GOT3 (cell line): ENCODE measurements around the gene ARRDC5.
"Not testable (repeated sequence)": the region's sequence is repeated elsewhere in the genome, so short reads cannot be mapped to it uniquely, and the experiment has no call there.

Experiments
- DNase-seq: peaks from one replicate; lab custom pipeline; 2025; ENCODE audit warnings: mixed read lengths; lab: John Stamatoyannopoulos, UW

ARRDC5 gene

DNA sequence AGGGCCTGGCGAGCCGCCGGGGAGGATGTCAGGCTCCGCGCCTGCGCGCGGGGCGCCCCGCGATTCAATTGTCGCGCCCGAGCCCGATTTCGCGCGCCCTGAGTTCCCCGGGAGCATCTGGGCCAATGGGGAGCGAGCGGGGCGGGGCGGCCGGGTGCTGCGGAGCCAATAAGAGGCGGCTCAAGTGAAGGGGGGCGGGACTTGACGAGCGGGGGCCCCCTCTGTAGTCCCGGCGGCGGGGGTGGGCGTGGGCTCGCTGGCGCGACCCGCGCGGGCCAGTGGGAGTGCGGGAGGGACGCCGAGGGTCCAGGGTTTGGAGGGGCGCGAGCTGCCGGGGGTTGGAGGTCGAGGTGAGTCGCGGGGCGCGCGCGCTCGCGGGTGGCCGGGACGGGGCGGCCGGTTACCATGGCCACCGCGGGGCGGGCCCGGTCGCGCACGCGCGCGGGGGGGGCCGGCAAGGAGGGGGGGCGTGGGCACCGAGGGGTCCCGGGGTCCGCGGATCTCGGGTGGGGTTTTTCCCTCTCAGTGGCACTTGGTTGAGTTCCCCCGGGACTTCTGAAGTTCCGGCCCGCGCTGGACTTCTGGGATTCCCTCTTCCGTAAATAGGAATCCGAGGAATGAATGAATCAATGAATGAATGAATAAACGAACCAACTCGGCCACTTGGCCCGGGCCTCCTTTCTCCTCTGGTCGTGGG, 7.3 kb upstream of the ARRDC5 start:
- peak; percentile 65 for DNase-seq

DNA sequence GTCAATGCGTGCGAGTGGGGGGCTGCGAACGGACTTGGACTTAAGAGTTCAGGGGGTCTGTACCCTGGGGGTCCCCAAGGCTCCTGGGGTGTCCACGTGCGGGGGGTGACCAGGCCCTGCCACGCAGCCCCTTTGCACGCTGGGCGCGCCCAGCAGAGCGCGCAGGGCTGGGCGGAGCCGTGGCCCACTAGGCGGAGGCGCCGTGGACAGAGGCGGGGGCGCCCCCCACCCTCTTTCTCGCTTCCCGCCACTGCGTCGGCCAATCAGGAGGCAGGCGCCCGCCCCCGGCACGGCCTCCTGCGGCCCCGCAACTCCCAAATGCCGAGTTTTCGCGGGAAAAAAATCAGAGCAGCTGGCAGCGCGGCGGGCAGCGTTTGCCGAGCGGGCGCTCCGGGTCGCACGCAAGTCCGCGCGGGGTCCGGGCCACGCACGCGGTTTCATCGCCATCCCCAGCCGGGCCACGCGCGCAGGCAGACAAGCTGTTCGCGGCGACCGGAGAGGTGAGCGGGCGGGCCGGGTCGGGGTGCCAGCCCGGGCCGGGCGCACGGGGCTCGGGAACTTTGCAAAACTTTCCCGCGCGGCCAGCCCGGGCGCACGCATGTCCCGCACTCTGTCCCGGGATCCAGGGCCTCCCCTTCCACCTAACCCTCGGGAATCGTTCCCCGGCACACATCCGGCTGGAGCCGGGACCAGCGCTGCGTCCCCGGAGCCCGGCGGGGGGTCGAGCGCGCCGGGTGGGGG, 6.6 kb upstream of the ARRDC5 start, which contains the start of gene UHRF1:
Gene UHRF1, plus strand, starts transcription at position 346 of the 741 bp plus-strand sequence. CDS start 1,385 bp downstream, outside the sequence.
- DNase-seq: no peak

DNA sequence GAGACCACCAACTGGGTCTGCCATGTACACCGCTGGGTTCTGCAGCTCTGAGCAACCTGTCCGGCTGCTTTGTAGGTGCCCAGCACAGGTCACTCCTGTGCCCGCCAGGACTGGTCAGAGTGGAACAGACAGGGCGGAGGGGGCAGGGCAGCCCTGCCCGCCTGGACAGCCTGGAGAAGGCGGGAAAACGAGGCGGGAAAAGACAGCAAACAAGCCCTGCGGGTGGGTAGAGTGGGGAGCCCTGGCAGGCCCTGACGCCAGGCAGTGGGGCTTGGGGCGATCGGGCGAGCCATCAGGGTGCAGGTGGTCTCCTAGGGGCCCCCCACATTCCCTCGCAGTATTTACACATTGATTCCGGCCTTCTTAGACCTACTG, 6.1 kb upstream of the ARRDC5 start:
- DNase-seq: no peak

DNA sequence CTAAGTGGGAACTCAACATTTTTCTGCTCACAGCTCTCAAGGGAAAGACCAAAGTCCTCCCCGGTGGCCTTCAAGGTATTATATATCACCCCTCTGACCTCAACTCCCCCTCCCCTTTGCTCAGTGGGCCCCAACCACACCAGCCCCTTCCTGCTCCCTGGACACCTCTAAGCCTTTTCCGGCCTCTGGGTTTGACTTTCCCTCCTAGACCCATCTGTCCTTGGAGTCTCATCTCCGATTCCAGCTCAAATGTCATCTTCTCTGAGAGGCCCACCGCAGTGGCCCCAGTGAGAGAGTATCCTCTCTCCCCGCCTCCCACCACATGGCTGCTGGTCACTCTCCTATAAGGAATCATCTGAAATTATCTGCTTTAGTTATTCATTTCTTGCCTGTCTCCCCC, 5.7 kb upstream of the ARRDC5 start:
- DNase-seq: no peak

DNA sequence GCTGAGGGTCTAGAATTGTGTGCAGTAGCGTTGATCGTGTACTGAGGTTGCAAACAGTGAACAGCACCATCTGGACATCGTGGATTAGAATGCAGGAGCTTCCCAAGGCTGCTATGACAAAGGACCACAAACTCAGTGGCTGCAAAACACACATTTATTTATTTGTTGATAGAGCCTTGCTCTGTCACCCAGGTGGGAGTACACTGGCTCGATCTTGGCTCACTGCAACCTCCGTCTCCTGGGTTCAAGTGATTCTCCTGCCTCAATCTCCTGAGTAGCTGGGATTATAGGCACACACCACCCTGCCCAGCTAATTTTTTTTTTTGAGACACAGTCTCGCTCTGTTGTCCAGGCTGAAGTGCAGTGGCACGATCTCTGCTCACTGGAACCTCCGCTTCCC, 4.3 kb upstream of the ARRDC5 start:
- no peak for DNase-seq

DNA sequence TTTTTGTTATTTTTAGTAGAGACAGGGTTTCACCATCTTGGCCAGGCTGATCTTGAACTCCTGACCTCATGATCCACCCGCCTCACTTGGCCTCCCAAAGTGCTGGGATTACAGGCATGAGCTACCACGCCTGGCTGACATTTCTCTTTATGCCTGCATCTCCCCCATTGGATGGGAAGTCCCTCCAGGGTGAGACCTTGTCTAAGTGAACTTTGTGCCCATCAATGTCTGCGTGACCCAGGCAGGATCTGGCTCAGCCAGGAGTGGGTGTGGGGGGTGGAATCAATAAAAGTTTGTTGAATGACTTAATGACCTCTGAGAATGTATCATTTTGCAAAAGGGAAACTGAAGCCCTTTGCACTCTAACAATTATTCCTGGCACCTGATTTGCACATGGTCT, 1.8 kb upstream of the ARRDC5 start:
- no peak for DNase-seq

DNA sequence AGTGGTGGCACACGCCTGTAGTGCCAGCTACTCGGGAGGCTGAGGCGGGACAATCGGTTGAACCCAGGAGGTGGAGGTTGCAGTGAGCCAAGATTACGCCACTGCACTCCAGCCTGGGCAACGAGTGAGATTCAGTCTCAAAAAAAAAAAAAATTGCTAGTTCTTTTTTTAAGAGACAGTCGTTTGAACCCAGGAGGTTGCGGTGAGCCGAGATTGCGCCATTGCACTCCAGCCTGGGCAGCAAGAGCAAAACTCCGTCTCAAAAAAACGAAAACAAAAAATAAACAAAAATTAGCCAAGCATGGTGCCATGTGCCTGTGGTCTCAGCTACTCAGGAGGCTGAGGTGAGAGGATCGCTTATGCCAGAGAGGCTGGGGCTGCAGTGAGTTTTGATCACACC, 1.8 kb downstream of the ARRDC5 start:
- not testable (repeated sequence) for DNase-seq

DNA sequence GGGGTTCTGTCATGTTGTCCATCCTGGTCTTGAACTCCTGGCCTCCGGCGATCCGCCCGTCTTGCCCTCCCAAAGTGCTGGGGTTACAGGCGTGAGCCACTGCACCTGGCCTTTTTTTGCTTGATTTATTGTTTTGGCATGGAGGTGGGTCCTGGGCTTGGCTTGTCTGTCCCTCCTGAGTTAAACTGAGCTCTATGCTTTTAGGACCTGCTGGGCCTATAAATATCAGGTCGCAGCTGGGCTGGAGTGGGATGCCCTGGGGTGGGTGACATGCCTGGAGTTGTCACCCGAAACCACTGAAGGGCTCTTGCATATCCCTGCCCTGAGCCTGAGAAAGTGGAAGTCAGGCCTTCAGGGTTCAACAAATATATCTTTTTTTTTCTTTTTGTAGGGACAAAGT, 5.5 kb downstream of the ARRDC5 start:
- DNase-seq: no peak

DNA sequence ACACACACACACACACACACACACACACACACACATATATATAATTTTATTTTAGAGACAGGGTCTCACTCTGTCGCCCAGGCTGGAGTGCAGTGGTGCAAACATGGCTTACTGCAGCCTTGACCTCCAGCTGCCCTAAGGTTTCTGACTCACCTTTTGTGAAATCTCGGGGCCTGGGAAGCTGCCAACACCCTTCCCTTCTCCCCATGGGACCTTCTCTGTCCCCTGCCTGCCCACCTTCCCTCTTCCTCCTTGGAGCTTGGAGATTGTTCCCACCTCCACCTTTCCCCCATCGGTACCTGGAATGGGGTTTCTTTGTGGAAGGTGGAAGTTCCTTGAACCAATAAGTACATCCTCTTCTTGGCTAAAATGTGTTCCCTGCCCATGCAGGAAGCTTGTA, 6.3 kb downstream of the ARRDC5 start:
- no peak for DNase-seq

DNA sequence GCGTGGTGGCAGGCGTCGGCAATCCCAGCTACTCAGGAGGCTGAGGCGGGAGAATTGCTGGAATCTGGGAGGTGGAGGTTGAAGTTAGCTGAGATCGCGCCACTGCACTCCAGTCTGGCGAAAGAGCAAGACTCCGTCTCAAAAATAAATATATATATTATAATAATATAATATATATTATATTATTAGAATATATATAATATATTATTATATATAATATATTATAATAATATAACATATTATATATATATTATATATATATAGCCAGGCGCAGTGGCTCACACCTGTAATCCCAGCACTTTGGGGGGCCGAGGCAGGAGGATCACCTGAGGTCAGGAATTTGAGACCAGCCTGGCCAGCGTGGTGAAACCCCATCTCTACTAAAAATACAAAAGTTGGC, 9.7 kb downstream of the ARRDC5 start:
- not testable (repeated sequence) for DNase-seq

DNA sequence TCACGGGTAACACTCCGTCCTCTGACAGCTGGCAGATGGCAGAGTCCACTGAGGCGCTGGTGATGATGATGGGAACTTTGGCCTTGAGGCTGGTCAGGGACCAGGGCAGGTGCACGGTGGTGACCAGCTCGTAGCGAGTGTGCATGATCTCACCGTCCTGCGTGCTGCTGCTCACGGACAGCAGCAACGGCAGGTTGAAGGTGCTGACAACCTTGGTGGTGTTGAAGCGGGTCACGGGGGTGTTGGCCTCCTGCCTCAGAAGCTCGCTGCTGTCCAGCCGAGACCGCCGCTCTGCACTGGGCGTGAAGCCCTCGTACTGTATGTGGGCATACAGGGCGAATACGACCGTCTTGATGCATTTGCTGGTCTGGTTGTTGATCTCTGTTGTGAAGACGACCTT, 11.6 kb downstream of the ARRDC5 start:
- no peak for DNase-seq

DNA sequence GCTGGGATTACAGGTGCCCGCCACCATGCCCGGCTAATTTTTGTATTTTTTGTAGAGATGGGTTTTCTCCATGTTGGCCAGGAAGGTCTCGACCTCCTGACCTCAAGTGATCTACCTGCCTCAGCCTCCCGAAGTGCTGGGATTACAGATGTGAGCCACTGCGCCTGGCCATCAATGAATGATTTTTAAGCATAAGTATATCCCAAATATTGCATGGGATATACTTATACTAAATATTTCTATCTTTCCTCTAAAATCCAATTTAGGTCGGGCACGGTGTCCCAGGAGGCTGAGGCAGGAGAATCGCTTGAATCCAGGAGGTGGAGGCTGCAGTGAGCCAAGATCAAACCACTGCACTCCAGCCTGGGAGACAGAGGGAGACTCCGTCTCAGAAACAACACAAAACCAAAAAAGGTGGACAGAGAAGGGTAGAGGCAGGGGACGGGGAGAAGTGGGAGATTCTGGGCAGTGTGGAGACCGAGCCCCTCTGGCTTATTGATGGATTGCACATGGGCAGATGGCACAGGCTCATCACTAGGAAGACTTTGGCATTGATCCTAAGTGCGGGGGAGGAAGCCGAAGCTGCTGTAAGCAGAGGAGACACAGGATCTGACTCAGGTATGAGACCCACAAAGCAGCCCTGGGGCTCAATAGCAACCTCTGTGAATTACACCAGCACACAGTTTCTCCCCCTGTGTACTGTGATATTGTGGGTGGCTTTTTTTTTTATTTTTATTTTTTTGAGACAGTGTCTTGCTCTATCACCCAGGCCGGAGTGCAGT, 13.5 kb downstream of the ARRDC5 start:
- no peak for DNase-seq

DNA sequence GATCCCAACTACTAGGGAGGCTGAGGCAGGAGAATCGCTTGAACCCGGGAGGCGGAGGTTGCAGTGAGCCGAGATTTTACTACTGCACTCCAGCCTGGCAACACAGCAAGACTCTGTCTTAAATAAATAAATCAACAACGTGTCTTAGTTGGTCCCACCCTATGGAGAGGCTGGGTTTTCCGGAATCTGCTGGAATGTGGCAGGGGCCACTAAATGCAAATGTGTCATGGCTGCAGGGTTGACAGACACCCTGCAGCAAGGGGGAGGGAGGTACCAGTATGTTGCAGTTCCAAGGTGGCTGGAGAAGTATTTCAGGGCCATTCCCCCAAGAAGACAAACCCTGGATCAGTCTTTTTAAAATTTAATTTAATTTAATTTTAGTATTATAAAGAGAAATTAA, 14.9 kb downstream of the ARRDC5 start:
- DNase-seq: not testable (repeated sequence)

DNA sequence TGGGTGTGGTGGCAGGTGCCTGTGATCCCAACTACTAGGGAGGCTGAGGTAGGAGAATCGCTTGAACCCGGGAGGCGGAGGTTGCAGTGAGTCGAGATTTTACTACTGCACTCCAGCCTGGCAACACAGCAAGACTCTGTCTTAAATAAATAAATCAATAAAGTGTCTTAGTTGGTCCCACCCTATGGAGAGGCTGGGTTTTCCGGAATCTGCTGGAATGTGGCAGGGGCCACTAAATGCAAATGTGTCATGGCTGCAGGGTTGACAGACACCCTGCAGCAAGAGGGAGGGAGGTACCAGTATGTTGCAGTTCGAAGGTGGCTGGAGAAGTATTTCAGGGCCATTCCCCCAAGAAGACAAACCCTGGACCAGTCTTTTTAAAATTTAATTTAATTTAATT, 17.7 kb downstream of the ARRDC5 start:
- DNase-seq: not testable (repeated sequence)

DNA sequence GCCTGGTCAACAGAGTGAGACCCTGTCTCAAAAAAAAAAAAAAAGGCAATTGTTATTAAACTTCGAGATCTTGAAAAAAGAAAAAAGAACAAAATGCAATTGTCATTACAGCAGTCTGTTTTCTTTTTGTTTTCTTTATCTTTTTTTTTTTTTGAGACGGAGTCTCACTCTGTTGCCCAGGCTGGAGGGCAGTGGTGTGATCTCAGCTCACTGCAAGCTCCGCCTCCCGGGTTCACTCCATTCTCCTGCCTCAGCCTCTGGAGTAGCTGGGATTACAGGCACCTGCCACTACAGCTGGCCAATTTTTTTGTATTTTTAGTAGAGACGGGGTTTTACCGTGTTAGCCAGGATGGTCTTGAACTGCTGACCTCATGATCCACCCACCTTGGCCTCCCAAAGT, 19.8 kb downstream of the ARRDC5 start:
- not testable (repeated sequence) for DNase-seq

DNA sequence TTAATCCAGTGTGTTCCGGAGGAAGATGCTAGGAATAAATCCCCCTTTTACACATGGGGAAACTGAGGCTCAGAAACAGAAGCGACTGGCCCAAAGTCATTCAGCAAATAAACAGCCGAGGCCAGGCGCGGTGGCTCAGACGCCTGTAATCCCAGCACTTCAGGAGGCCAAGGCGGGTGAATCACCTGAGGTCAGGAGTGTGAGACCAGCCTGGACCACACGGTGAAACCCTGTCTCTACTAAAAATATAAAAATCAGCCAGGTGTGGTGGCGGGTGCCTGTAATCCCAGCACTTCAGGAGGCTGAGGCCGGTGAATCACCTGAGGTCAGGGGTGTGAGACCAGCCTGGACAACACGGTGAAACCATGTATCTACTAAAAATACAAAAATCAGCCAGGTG, 23.7 kb downstream of the ARRDC5 start:
- no peak for DNase-seq

DNA sequence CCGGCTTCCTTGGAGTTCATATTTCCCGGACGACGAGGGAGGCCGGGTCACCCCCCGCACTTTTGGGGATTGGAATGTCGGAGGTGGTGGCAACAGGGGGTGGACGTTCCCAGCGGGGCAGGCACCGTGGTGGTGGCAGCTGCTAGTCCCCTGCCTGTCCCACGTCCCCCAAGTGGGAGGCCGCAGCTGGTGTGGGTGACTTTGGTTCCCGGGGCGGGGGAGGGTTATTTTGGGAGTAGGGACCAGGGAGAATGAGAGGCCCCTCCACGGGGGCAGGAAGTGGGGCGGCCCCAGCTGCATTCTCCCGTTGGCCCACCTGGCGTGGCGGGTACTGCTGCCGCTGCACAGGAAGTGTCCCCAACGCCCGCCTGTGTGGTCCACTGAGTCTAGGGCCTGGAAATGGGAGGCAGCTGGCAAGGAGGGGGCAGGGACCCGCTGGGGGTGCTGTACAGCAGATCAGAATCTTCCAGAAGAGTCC, 24.2 kb downstream of the ARRDC5 start:
- DNase-seq: no peak

DNA sequence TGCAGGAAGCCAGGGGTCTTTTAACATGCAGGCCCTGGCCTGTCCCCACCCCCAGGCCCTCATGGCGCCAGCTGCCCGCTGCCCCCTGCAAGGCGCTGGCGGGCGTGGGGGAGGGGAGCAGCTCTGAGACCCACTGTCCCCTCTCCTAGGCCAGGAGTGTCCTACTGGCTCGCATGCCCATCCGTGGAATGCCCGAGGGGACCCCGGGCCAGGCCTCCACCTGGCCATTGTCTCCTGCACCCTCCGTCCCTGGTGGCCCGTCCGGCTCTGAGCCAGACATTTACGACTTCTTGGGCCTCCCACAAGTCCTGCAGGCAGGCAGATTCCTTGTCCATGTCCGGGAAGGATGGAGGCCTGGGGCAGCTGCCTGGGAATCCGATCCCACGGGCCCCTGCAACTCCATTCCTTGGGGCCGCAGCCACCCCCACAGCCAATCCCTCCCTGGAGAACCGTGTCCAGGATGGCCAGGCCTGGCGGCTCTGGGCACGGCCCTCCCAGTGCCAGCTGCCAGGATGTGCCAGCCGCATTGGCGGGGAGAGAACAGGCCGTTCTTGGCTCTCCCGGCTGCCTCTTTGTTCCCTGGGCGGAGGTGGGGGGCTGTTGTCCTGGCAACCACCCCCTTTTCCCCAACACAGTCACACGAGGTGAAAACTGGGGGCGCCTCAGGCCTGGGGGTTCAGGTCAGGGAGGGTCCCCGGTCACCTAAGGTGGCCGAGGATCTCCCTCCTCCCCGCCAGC, 24.8 kb downstream of the ARRDC5 start:
- DNase-seq: no peak

DNA sequence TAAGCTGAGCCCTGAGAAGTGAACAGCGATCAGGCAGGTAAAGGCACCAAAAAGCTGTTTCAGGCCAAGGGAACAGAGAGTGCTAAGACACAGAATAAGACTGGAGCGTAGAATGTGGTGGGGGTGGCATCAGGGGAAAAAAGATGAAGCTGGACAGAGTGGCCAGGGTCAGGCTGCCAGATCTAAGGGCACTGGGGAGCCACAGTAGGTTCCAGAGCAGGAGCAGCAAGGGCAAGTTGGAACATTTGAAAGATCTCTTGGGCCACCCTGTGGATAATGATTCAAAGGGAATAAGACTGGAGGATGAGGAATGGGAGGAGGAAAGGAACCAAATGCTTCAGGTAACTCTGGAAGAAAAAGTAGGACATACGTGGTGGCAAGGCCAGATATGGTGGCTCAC, 28.8 kb downstream of the ARRDC5 start:
- no peak for DNase-seq

DNA sequence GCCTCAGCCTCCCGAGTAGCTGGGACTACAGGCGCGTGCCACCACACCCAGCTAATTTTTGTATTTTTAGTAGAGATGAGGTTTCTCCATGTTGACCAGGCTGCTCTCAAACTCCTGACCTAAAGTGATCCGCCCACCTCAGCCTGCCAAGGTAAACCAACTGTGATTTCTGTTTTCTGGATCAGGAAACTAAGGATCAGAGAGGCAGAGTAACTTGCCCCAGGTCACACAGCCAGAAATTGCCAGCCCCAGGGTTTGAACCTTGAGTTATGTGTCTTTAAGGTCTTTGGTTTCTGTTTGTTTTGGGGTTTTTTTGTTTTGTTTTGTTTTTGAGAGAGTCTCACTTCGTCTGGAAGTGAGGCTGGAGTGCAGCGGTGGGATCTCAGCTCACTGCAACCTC, 31.0 kb downstream of the ARRDC5 start:
- no peak for DNase-seq

DNA sequence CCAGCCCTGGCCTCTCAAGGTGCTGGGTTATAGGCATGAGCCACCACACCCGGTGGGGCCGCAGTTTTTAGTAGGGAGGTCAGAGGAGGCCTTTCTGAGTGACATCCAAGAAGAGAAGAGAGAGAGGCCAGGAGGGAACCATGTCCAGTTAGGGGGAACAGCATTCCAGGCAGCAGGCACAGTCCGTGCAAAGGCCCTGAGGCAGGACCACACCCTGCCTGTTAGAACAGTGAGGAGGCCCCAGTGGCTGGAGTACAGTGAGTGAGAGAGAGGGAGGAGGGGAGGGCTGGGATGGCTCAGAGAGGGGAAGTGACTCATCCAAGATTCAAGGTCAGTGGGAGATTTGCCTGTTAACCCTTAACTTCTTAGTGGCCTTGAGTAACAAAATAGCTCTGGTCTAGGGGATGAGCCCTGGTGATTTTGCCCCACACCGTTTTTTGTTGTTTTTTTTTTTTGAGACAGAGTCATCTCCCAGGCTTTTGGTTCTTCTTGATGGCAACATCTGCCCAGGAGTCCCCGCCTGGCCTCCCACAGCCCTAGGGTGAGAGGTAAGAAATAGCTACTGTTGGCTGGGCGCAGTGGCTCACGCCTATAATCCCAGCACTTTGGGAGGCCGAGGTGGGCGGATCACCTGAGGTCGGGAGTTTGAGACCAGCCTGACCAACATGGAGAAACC, 32.5 kb downstream of the ARRDC5 start:
- no peak for DNase-seq
